GM12865 (cell line): ENCODE results near the gene CHMP2A.

Source experiments
- DNase-seq: peaks from one replicate; pipeline ENCODE4 v3.0.0; 2010; ENCODE audit warnings: low read depth
- H3K4me3 ChIP-seq: 2 replicates; pipeline ENCODE4 v1.5.1; 2011; ENCODE audit warnings: mild to moderate bottlenecking, low read depth, low read length, control low read depth
- TF ChIP-seq, protein P1 (sequence below): IDR thresholded peaks from 2 replicates; pipeline ENCODE4 v1.5.1; 2011; ENCODE audit warnings: low read length, control low read depth, low read depth, inconsistent platforms; ENCODE audit not compliant: insufficient read depth; ENCODE audit errors: missing control alignments

Gene CHMP2A

GRCh38 chr19:58560921-58561320 is 6.0 kb upstream of the CHMP2A start:
- TF ChIP-seq, protein P1, sequence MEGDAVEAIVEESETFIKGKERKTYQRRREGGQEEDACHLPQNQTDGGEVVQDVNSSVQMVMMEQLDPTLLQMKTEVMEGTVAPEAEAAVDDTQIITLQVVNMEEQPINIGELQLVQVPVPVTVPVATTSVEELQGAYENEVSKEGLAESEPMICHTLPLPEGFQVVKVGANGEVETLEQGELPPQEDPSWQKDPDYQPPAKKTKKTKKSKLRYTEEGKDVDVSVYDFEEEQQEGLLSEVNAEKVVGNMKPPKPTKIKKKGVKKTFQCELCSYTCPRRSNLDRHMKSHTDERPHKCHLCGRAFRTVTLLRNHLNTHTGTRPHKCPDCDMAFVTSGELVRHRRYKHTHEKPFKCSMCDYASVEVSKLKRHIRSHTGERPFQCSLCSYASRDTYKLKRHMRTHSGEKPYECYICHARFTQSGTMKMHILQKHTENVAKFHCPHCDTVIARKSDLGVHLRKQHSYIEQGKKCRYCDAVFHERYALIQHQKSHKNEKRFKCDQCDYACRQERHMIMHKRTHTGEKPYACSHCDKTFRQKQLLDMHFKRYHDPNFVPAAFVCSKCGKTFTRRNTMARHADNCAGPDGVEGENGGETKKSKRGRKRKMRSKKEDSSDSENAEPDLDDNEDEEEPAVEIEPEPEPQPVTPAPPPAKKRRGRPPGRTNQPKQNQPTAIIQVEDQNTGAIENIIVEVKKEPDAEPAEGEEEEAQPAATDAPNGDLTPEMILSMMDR: no peak
- H3K4me3 ChIP-seq: no peak overlapping the region
- DNase-seq: no peak

DNA sequence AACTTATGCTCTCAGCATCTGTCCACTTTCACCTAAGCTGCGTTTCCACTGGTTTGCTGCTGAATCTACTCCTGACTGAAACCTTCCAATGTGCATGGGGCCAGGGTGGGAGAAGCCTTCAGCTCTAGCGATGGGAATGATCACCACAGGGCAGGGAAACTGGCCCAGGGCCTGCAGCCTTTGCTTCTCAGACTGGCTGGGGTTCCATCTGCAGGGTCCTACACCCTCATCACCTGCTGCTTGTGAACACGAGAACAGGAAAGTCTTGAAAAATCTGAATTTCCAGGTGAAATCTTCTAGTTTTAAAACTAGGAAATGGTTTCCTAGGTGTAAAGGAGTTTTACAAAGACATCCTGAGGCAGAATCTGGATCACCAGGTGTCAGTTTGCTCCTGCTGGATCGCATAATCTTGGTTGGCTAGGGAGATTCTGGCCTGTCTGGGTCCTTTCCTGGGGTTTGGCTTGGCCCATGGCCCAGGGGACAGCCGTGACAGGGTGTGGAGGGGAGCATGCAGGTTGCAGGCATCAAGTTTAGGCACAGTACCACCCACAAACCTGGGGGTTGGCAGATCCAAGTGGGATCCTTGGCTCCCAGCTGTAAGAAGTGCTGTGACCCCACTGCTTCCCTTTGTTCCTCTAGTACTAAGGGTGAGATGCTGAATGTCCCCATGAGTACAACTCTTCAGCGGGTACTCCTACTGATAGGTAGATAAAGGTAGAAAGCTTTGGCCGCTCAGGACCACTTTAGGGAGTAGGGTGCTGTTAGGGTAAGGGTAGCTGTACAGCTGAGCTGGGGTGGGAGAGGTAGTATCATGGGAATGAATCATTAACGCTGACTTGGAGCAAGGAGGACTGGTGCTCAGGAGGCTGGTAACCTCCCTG is 5.3 kb upstream of the CHMP2A start:
- H3K4me3 ChIP-seq: peak overlapping the region; percentile 64
- DNase-seq: no peak
- TF ChIP-seq, protein P1: no peak

DNA sequence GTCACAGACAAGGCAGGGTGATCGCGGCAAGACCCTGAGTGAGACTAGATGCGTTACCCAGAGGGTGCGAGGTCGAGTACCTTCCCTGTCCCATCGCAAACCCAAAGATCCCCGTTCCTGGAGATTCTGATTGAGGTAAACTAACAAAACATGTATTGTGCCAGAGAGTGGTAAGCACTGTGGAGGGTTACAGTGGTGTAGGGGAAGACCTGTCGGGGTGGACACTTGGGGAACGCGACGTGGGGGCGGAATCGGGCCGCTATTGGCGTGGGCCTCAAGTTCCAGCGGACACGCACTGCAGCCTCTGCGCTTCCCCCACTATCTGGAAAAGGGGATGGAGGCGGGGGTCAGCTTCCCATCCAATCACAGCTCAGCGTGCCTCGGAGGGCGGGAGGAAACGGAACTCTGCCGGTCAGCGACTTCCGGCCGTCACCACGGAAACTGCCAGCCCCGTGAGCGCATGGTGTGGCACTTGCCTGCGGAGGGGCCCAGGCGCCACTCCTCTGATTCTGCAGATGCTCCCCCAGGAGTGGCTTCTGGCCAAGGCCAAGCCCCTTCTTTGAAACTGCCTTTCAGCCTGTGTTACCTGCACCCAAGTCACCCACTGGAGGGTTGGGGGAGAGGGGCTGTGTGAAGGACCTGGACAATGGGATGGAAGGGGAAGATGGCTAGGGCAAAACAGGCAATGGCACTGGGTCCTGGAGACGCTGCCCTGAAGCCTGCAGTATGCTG is 4.5 kb upstream of the CHMP2A start:
- peak; percentile 97 for DNase-seq
- peak overlapping the region; percentile 64 for H3K4me3 ChIP-seq
- TF ChIP-seq, protein P1: no peak

- peak; percentile 100 for DNase-seq
- peak overlapping the region; percentile 68 for H3K4me3 ChIP-seq
- TF ChIP-seq, protein P1: no peak
Measured at GRCh38 chr19:58558623-58559274, 3.8 kb upstream of the CHMP2A start.

GRCh38 chr19:58558066-58558622 is 3.2 kb upstream of the CHMP2A start, which contains the start of gene UBE2M:
UBE2M (minus strand) TSS chr19:58558611; CDS start chr19:58558381, 230 bp downstream.
- DNase-seq: no peak
- peak within 1 kb of the TSS; percentile 81 for H3K4me3 ChIP-seq

More at GRCh38 chr19:58558066-58558622, 3.2 kb upstream of the CHMP2A start, which contains the start of gene UBE2M:
- TF ChIP-seq, protein P1: no peak
